ENCODE measurements around the gene AP5Z1. TPM values are rescaled to one million over a fixed set of nuclear protein-coding genes. Genes with fewer than 3 reads are reported as not detected.

Gene AP5Z1
- total and polyA plus RNA-seq, 2 experiments from 2014 or later, result 31.2 to 44.5 TPM

DNA sequence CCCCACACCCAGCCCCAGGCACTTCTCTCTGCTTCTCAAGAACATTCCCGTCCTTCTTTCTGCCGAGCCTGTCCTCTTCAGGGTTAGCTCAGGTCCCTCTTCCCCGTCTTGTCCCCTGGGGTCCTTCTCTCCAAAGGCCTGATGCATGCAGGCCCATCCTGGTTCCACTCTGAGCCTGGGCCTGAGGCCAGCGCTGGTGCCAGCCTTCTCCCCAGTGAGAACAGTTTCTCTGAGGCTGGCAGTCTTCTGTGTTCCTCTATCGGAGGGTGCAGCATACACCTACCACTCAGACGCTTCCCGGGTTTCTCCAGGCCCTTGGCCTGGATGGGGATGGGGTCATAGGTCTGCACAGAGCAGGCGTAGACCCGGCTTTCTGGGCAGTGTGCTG is 14.6 kb downstream of the AP5Z1 start:
- Histone ChIP-seq H3K9me3 (ENCODE audit: low read depth) (no peaks in the 10 kb centered on the region), H3K4me2 (ENCODE audit: unreplicated experiment) (no peak overlapping the region), H3K4me1 (ENCODE audit: insufficient read depth) (no peaks in the 10 kb centered on the region), H3K79me2 (ENCODE audit: insufficient read depth) (no peaks in the 10 kb centered on the region), H3K4me3 (no peak overlapping the region), H3F3A (ENCODE audit: insufficient read depth) (no peaks in the 10 kb centered on the region), H3K9me2 (ENCODE audit: insufficient read depth) (no peaks in the 10 kb centered on the region), H3K27ac (no peak overlapping the region), H3K9ac (no peak overlapping the region), H3K27me3 (replicated peaks; ENCODE audit: insufficient read depth) (no peaks in the 10 kb centered on the region), H2AFZ (no peak overlapping the region), H4K20me1 (ENCODE audit: insufficient read depth) (no peaks in the 10 kb centered on the region), H3K36me3 (ENCODE audit: low read depth) (peaks cover 8% of the 10 kb centered on the region; the same call in 1 of the 2 replicates)
- in situ Hi-C loops (cut with MboI), result loop anchor here (10.0 kb wide), 1 partner anchor 295 kb away; no protein-coding TSS in a partner anchor
- TF ChIP-seq EZH2phosphoT487 (IDR thresholded peaks at IDR 0.05; ENCODE audit: insufficient read depth, low read depth) (no peak), EZH2 (IDR thresholded peaks at IDR 0.05; ENCODE audit: insufficient read depth, poor library complexity, severe bottlenecking) (no peak)
- no peak for DNase-seq
- 83 to 85% methylated on average over 9 of the region's 9 CpGs for WGBS, 2 experiments (ENCODE audit: low coverage in 1 of 2, low lambda C conversion rate in 2 of 2, missing lambda C conversion rate in 2 of 2)

- DNase-seq, result no peak
- 90 to 93% methylated on average over 24 of the region's 24 CpGs for WGBS, 2 experiments (ENCODE audit: low coverage in 1 of 2, low lambda C conversion rate in 2 of 2, missing lambda C conversion rate in 2 of 2)
- H3K27ac ChIP-seq, result no peak overlapping the region
- in situ Hi-C loops (cut with MboI), result loop anchor here (10.0 kb wide), 1 partner anchor 294 kb away; no protein-coding TSS in a partner anchor
- no peaks in the 10 kb centered on the region for H3K27me3 ChIP-seq (replicated peaks; ENCODE audit: insufficient read depth)
- H3K36me3 ChIP-seq (ENCODE audit: low read depth), result peaks cover 8% of the 10 kb centered on the region; the same call in 1 of the 2 replicates
- no peaks in the 10 kb centered on the region for H3K9me2 ChIP-seq (ENCODE audit: insufficient read depth)
- no peaks in the 10 kb centered on the region for H3K4me1 ChIP-seq (ENCODE audit: insufficient read depth)
- TF ChIP-seq EZH2phosphoT487 (IDR thresholded peaks at IDR 0.05; ENCODE audit: insufficient read depth, low read depth), result no peak
- TF ChIP-seq EZH2 (IDR thresholded peaks at IDR 0.05; ENCODE audit: insufficient read depth, poor library complexity, severe bottlenecking), result no peak
- H3K79me2 ChIP-seq (ENCODE audit: insufficient read depth), result no peaks in the 10 kb centered on the region
- no peaks in the 10 kb centered on the region for H3F3A ChIP-seq (ENCODE audit: insufficient read depth)
- H3K4me2 ChIP-seq (ENCODE audit: unreplicated experiment), result no peak overlapping the region
- H3K4me3 ChIP-seq, result no peak overlapping the region
- no peaks in the 10 kb centered on the region for H3K9me3 ChIP-seq (ENCODE audit: low read depth)
- no peak overlapping the region for H2AFZ ChIP-seq
- H3K9ac ChIP-seq, result no peak overlapping the region
- no peaks in the 10 kb centered on the region for H4K20me1 ChIP-seq (ENCODE audit: insufficient read depth)
Measured at GRCh38 chr7:4790516-4790991, 15.1 kb downstream of the AP5Z1 start.

- H3K36me3 ChIP-seq (ENCODE audit: low read depth), result peaks cover 1% of the 10 kb centered on the region; the same call in 1 of the 2 replicates
- H3K27me3 ChIP-seq (replicated peaks; ENCODE audit: insufficient read depth), result no peaks in the 10 kb centered on the region
- no peak for DNase-seq
- H3K4me3 ChIP-seq, result no peak overlapping the region
- no peak overlapping the region for H3K27ac ChIP-seq
- no peak overlapping the region for H3K4me2 ChIP-seq (ENCODE audit: unreplicated experiment)
- H3K79me2 ChIP-seq (ENCODE audit: insufficient read depth), result no peaks in the 10 kb centered on the region
- no peaks in the 10 kb centered on the region for H3K9me3 ChIP-seq (ENCODE audit: low read depth)
- H4K20me1 ChIP-seq (ENCODE audit: insufficient read depth), result no peaks in the 10 kb centered on the region
- WGBS, 2 experiments (ENCODE audit: low coverage in 1 of 2, low lambda C conversion rate in 2 of 2, missing lambda C conversion rate in 2 of 2), result 91 to 95% methylated on average over 22 to 23 of the region's 25 CpGs
- TF ChIP-seq EZH2 (IDR thresholded peaks at IDR 0.05; ENCODE audit: insufficient read depth, poor library complexity, severe bottlenecking), result no peak
- TF ChIP-seq EZH2phosphoT487 (IDR thresholded peaks at IDR 0.05; ENCODE audit: insufficient read depth, low read depth), result no peak
- in situ Hi-C loops (cut with MboI), result loop anchor here (10.0 kb wide), 1 partner anchor 294 kb away; no protein-coding TSS in a partner anchor
- H3K9ac ChIP-seq, result no peak overlapping the region
- H3F3A ChIP-seq (ENCODE audit: insufficient read depth), result no peaks in the 10 kb centered on the region
- no peaks in the 10 kb centered on the region for H3K9me2 ChIP-seq (ENCODE audit: insufficient read depth)
- no peaks in the 10 kb centered on the region for H3K4me1 ChIP-seq (ENCODE audit: insufficient read depth)
- H2AFZ ChIP-seq, result no peak overlapping the region
Measured at GRCh38 chr7:4791101-4791737, 15.8 kb downstream of the AP5Z1 start.

DNA sequence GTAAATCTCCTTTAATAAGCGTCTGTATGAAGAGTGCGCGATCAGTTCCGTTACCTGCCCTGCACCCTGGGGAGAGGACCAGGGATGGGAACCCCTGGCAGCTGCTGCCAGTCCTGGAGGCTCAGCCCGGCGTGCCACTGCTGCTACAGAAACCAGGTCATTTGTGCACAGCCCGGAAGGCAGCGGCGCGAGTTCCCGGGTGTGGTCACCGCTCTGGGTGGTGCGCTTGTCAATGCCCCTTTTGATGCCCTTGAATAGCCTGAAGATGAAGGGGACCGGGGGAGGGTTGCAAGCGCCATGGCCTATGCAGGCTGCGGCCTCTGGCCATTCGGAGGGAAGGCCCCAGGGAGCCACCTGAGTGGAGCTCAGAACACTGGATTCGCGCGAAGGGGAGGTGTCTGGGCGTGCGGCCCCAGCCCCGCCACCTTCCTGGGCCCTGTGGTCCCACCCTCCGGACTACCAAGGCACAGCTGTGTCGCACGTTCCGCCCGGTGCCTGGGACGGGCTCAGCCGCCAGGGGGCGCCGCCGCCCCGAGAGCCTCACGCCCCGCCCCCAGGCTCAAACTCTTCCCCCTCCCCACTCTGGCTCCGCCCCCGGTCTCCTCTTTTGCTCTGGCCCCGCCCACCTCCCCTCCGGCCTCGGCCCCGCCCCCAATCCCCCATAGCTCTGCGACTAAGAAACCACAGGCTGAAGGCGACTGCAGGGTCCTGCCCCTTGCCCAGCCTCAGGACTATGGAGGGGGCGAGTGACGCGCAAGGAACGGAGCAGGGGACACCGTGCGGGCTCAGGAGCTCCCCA is 16.5 kb downstream of the AP5Z1 start:
- Histone ChIP-seq H3K9me2 (ENCODE audit: insufficient read depth) (no peaks in the 10 kb centered on the region), H3K79me2 (ENCODE audit: insufficient read depth) (no peaks in the 10 kb centered on the region), H3F3A (ENCODE audit: insufficient read depth) (no peaks in the 10 kb centered on the region), H3K9me3 (ENCODE audit: low read depth) (no peaks in the 10 kb centered on the region), H4K20me1 (ENCODE audit: insufficient read depth) (no peaks in the 10 kb centered on the region), H3K4me3 (no peak overlapping the region), H3K27me3 (replicated peaks; ENCODE audit: insufficient read depth) (no peaks in the 10 kb centered on the region), H3K27ac (no peak overlapping the region), H3K36me3 (ENCODE audit: low read depth) (no peaks in the 10 kb centered on the region), H3K4me2 (ENCODE audit: unreplicated experiment) (no peak overlapping the region), H3K9ac (no peak overlapping the region), H2AFZ (no peak overlapping the region), H3K4me1 (ENCODE audit: insufficient read depth) (no peaks in the 10 kb centered on the region)
- in situ Hi-C loops (cut with MboI), result loop anchor here (10.0 kb wide), 1 partner anchor 293 kb away; no protein-coding TSS in a partner anchor
- peak; percentile 88 for DNase-seq
- WGBS, 2 experiments (ENCODE audit: low coverage in 1 of 2, low lambda C conversion rate in 2 of 2, missing lambda C conversion rate in 2 of 2), result 38 to 52% methylated on average over 30 to 50 of the region's 50 CpGs
- no peak for TF ChIP-seq EZH2 (IDR thresholded peaks at IDR 0.05; ENCODE audit: insufficient read depth, poor library complexity, severe bottlenecking)
- no peak for TF ChIP-seq EZH2phosphoT487 (IDR thresholded peaks at IDR 0.05; ENCODE audit: insufficient read depth, low read depth)

Data from GM23248 (cell line).